Keratinocyte (primary cell): Measurements from ENCODE around the gene SLC30A3.

ENCODE experiments used
- CTCF ChIP-seq, 3 experiments: IDR thresholded peaks in 1 of 3; conservative IDR thresholded peaks in 1 of 3; optimal IDR thresholded peaks in 1 of 3; 2 replicates in 2 of 3; 3 replicates in 1 of 3; pipeline versions ENCODE3 to v1.5.1; 2011; ENCODE audit warnings: low read length in 3 of 3, mild to moderate bottlenecking in 3 of 3, moderate library complexity in 2 of 3, control low read depth in 1 of 3, inconsistent platforms in 1 of 3; ENCODE audit not compliant: insufficient read depth in 2 of 3; ENCODE audit errors: extremely low read depth in 1 of 3
- EZH2 ChIP-seq: IDR thresholded peaks from one replicate; pipeline ENCODE4 v1.6.1; 2012; ENCODE audit warnings: inconsistent platforms, mild to moderate bottlenecking, low read length, moderate library complexity

DNA sequence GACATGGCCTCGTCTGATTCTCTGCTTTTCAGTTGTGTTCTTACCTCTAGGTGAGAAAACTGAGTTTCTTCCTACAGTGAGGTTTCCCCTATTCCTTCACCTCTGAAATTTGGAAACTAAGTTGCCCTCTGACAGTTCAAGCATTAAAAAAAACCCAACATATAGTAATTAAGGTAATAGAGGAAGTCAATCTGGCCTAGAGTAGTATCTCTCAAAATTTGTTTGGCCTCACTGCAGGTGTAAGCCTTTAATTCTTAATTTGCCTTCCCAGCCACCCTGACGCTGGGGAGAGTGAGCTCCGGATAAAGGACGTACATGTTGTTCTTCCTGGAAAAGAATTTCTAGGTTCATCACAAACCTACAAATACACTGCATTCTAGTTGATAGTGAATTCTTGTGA lies 44.2 kb downstream of the SLC30A3 start:
- TF ChIP-seq CTCF (optimal IDR thresholded peaks at IDR 0.05 in 1 of 3, IDR thresholded peaks at IDR 0.05 in 1 of 3, conservative IDR thresholded peaks at IDR 0.05 in 1 of 3; ENCODE audit: extremely low read depth in 1 of 3, insufficient read depth in 2 of 3, low read length in 3 of 3) (no peak), EZH2 (no peak)
